SW480 (cell line): ENCODE results near the gene IGF1R.

Source experiments
- DNase-seq: peaks from one replicate; pipeline ENCODE4 v3.0.0-alpha.2; 2016; ENCODE audit warnings: low spot score

The IGF1R gene

GRCh38 chr15:98909968-98910885 lies 261.9 kb downstream of the IGF1R start:
- DNase-seq = no peak

- DNase-seq = no peak
Observed at GRCh38 chr15:98914626-98915025, 266.3 kb downstream of the IGF1R start.

GRCh38 chr15:98916826-98917225 lies 268.5 kb downstream of the IGF1R start:
- no peak for DNase-seq

GRCh38 chr15:98917417-98917816 lies 269.1 kb downstream of the IGF1R start:
- no peak for DNase-seq

GRCh38 chr15:98920091-98920880 lies 271.9 kb downstream of the IGF1R start:
- no peak for DNase-seq

GRCh38 chr15:98923171-98923570 lies 274.8 kb downstream of the IGF1R start:
- no peak for DNase-seq

GRCh38 chr15:98923579-98923978 lies 275.2 kb downstream of the IGF1R start:
- no peak for DNase-seq

- DNase-seq = no peak
Observed at GRCh38 chr15:98924401-98925049, 276.2 kb downstream of the IGF1R start.

GRCh38 chr15:98926236-98926635 lies 277.9 kb downstream of the IGF1R start:
- DNase-seq = no peak

- DNase-seq = no peak
Observed at GRCh38 chr15:98927022-98927421, 278.7 kb downstream of the IGF1R start.

GRCh38 chr15:98927996-98928395 lies 279.7 kb downstream of the IGF1R start:
- DNase-seq = no peak

- DNase-seq = no peak
Observed at GRCh38 chr15:98930576-98930975, 282.2 kb downstream of the IGF1R start.

GRCh38 chr15:98931004-98931403 lies 282.7 kb downstream of the IGF1R start:
- no peak for DNase-seq

- DNase-seq = no peak
Observed at GRCh38 chr15:98933406-98933805, 285.1 kb downstream of the IGF1R start.

- no peak for DNase-seq
Observed at GRCh38 chr15:98935736-98936135, 287.4 kb downstream of the IGF1R start.

- DNase-seq = no peak
Observed at GRCh38 chr15:98937413-98938104, 289.2 kb downstream of the IGF1R start.

- no peak for DNase-seq
Observed at GRCh38 chr15:98938105-98938417, 289.7 kb downstream of the IGF1R start.

- DNase-seq = no peak
Observed at GRCh38 chr15:98938799-98939198, 290.5 kb downstream of the IGF1R start.

GRCh38 chr15:98939311-98940080 lies 291.2 kb downstream of the IGF1R start:
- DNase-seq = no peak

GRCh38 chr15:98941595-98942255 lies 293.4 kb downstream of the IGF1R start:
- DNase-seq = no peak

- no peak for DNase-seq
Observed at GRCh38 chr15:98942431-98942830, 294.1 kb downstream of the IGF1R start.
